Activated gamma-delta T cell (primary cell): ENCODE data around the gene CACNA2D1.

Source experiments
- DNase-seq: peaks from one replicate; lab custom pipeline; 2025; lab: John Stamatoyannopoulos, UW

CACNA2D1 gene

GRCh38 chr7:82284936-82285519 lies 158.5 kb downstream of the CACNA2D1 start:
- DNase-seq = no peak

GRCh38 chr7:82275342-82275741 lies 168.2 kb downstream of the CACNA2D1 start:
- DNase-seq = no peak

- DNase-seq = no peak
Measured at GRCh38 chr7:82274681-82275080, 168.9 kb downstream of the CACNA2D1 start.

GRCh38 chr7:82273886-82274285 lies 169.7 kb downstream of the CACNA2D1 start:
- no peak for DNase-seq

GRCh38 chr7:82270870-82271269 lies 172.7 kb downstream of the CACNA2D1 start:
- no peak for DNase-seq

- DNase-seq = no peak
Measured at GRCh38 chr7:82268632-82269031, 174.9 kb downstream of the CACNA2D1 start.

- no peak for DNase-seq
Measured at GRCh38 chr7:82266081-82266480, 177.5 kb downstream of the CACNA2D1 start.

- no peak for DNase-seq
Measured at GRCh38 chr7:82264783-82265305, 178.7 kb downstream of the CACNA2D1 start.

GRCh38 chr7:82263920-82264782 lies 179.4 kb downstream of the CACNA2D1 start:
- no peak for DNase-seq

- no peak for DNase-seq
Measured at GRCh38 chr7:82258181-82258580, 185.4 kb downstream of the CACNA2D1 start.

- DNase-seq = no peak
Measured at GRCh38 chr7:82257118-82257695, 186.4 kb downstream of the CACNA2D1 start.

- no peak for DNase-seq
Measured at GRCh38 chr7:82255706-82256105, 187.9 kb downstream of the CACNA2D1 start.

GRCh38 chr7:82250598-82250997 lies 193.0 kb downstream of the CACNA2D1 start:
- DNase-seq = no peak

GRCh38 chr7:82249979-82250378 lies 193.6 kb downstream of the CACNA2D1 start:
- no peak for DNase-seq

GRCh38 chr7:82247814-82248433 lies 195.7 kb downstream of the CACNA2D1 start:
- DNase-seq = no peak

GRCh38 chr7:82244947-82245517 lies 198.5 kb downstream of the CACNA2D1 start:
- no peak for DNase-seq

GRCh38 chr7:82241356-82241755 lies 202.2 kb downstream of the CACNA2D1 start:
- DNase-seq = no peak

GRCh38 chr7:82235713-82236112 lies 207.9 kb downstream of the CACNA2D1 start:
- DNase-seq = no peak

- no peak for DNase-seq
Measured at GRCh38 chr7:82234457-82235049, 209.0 kb downstream of the CACNA2D1 start.

- no peak for DNase-seq
Measured at GRCh38 chr7:82230811-82231581, 212.6 kb downstream of the CACNA2D1 start.

- no peak for DNase-seq
Measured at GRCh38 chr7:82229164-82229563, 214.4 kb downstream of the CACNA2D1 start.
